Upper lobe of left lung (tissue), 6 donors: Measurements from ENCODE around the gene FBN2. TPM values are rescaled to one million over a fixed set of nuclear protein-coding genes. Genes with fewer than 3 reads are reported as not detected.

ENCODE experiments used
- ATAC-seq, 2 donors: fragments of 200-7000 bp; cut with Tn5 transposase; one replicate each; pipeline ENCODE4 v1.9.1; 2022; ENCODE audit warnings: mild to moderate bottlenecking in 2 of 2, moderate library complexity in 2 of 2; ENCODE audit not compliant: low FRiP score in 2 of 2
- DNase-seq, 2 donors: peaks; one replicate each; pipeline ENCODE4 v3.0.0-alpha.2; 2019 to 2020
- H3K27ac ChIP-seq, 4 donors: fragments of 200-600 bp; sonication (generic); one replicate each; pipeline ENCODE4 v1.5.1; 2016 to 2019
- H3K27me3 ChIP-seq, 4 donors: fragments of 200-600 bp; sonication (generic); one replicate each; pipeline ENCODE4 v1.5.1; 2017 to 2019
- H3K36me3 ChIP-seq, 4 donors: fragments of 200-600 bp; sonication (generic); one replicate each; pipeline ENCODE4 v1.5.1; 2016 to 2019
- H3K4me1 ChIP-seq, 4 donors: fragments of 200-600 bp; sonication (generic); one replicate each; pipeline ENCODE4 v1.5.1; 2018 to 2019
- H3K4me3 ChIP-seq, 4 donors: fragments of 200-600 bp; sonication (generic); one replicate each; pipeline ENCODE4 v1.5.1; 2017 to 2019; ENCODE audit warnings: mild to moderate bottlenecking in 2 of 4, moderate library complexity in 1 of 4
- H3K9me3 ChIP-seq, 4 donors: fragments of 200-600 bp; sonication (generic); one replicate each; pipeline ENCODE4 v1.5.1; 2018 to 2019
- EP300 ChIP-seq, 4 donors: sonication (generic); formaldehyde crosslinking; IDR thresholded peaks; one replicate each; pipeline ENCODE4 v1.5.1; 2017; ENCODE audit warnings: antibody characterized with exemption in 4 of 4, control low read depth in 2 of 4
- POLR2A ChIP-seq, 4 donors: fragments of 450-650 bp; IDR thresholded peaks; one replicate each; pipeline ENCODE4 v1.5.1; 2016 to 2017; ENCODE audit warnings: antibody characterized with exemption in 4 of 4, mild to moderate bottlenecking in 2 of 4
- POLR2AphosphoS5 ChIP-seq, 2 donors: sonication (generic); formaldehyde crosslinking; IDR thresholded peaks; one replicate each; pipeline ENCODE4 v1.5.1; 2017; ENCODE audit warnings: antibody characterized with exemption in 2 of 2
- WGBS, 2 donors: methylation state at CpG; one replicate each; pipeline ENCODE4 v1.1.5; 2017 to 2018; 5-methylcytosine and 5-hydroxymethylcytosine counted together
- total RNA-seq, 6 donors: library from RNA; depleted of rRNA in 4 of 6; stranded (reverse); fragments of >200 nt in 4 of 6; gene quantifications; one replicate each; pipeline versions ENCODE4 v1.1.0 to v1.2.1, GENCODE V29; 2016 to 2021
- TF ChIP-seq, protein P1 (sequence below), 6 experiments: fragments of 450-650 bp in 4 of 6; fragments of 200-600 bp in 2 of 6; sonication (generic) in 2 of 6; IDR thresholded peaks; one replicate each; pipeline ENCODE4 v1.5.1; 2016 to 2019; ENCODE audit warnings: antibody characterized with exemption in 6 of 6
- donor health status: DM: no; HTN: no; CAD: no; lungs with moderate emphysema.
- donor health status: DM: no; HTN: yes; CAD: no; lungs with severe emphysema.

The FBN2 gene
- total RNA-seq, 6 donors from 2014 or later, result under 0.01 to 1.7 (median 0.39) TPM

DNA sequence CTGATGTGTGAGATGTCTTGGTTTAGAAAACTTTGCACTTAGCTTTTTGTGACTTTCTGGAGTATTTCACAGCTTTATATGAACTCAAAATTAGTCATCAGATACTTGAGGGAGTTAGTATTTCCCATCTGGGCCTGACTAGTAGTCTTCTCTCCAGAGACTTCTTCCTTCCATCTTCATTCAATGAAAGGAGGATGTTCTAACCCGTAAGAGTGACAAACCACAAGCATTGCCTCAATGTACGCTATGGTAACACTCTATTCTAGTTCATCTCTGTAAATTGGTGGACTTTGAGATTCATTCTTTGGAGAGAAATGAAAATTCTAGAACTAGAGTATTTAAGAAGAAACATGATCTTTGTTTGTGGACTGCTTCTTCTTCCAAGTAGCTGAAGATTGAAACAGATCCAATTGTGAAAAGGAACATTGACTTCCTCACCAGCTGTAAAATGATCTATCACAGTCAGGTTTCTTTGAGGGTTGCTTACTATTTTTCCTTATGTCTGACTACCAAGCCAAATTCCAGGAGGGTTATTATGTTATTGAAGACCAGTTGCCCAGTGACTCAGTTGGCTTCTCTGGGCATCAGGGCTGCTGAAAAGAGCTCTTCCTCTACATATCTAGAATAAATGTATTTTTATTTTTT lies 296.9 kb downstream of the FBN2 start:
- 82 to 85% methylated on average over 2 of the region's 2 CpGs for WGBS, 2 donors
- Histone ChIP-seq H3K4me1 (no peaks in the 10 kb centered on the region), H3K27me3 (no peaks in the 10 kb centered on the region), H3K36me3 (no peaks in the 10 kb centered on the region), H3K27ac (no peak overlapping the region), H3K4me3 (no peak overlapping the region), H3K9me3 (no peaks in the 10 kb centered on the region)
- no peak for ATAC-seq
- no peak for TF ChIP-seq POLR2AphosphoS5 (IDR thresholded peaks at IDR 0.05)
- TF ChIP-seq, protein P1, sequence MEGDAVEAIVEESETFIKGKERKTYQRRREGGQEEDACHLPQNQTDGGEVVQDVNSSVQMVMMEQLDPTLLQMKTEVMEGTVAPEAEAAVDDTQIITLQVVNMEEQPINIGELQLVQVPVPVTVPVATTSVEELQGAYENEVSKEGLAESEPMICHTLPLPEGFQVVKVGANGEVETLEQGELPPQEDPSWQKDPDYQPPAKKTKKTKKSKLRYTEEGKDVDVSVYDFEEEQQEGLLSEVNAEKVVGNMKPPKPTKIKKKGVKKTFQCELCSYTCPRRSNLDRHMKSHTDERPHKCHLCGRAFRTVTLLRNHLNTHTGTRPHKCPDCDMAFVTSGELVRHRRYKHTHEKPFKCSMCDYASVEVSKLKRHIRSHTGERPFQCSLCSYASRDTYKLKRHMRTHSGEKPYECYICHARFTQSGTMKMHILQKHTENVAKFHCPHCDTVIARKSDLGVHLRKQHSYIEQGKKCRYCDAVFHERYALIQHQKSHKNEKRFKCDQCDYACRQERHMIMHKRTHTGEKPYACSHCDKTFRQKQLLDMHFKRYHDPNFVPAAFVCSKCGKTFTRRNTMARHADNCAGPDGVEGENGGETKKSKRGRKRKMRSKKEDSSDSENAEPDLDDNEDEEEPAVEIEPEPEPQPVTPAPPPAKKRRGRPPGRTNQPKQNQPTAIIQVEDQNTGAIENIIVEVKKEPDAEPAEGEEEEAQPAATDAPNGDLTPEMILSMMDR (IDR thresholded peaks at IDR 0.05), result no peak
- no peak for TF ChIP-seq POLR2A (IDR thresholded peaks at IDR 0.05)
- TF ChIP-seq EP300 (IDR thresholded peaks at IDR 0.05), result no peak
- no peak for DNase-seq

DNA sequence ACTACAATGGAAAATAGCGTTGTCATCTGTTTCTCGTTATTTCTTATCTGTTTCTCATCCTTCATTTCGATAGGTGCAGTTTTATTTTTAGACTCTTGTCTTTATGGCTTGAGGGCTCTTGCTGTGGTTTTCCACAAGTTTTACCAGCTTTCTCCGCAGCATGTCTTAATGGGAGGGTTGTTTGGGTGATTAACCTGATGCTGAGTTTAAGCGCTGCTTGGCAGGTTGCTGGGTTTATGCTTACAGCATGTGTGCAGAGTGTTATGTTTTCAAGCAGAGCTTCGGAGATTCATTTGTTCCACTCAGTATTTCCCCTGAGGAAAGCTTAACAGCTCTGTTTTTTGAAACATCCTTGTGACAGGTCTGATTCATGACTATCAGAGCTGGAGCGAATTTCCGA lies 300.5 kb downstream of the FBN2 start:
- DNase-seq, result no peak
- 66 to 71% methylated on average over 8 of the region's 8 CpGs for WGBS, 2 donors
- Histone ChIP-seq H3K27ac (no peak overlapping the region), H3K9me3 (no peaks in the 10 kb centered on the region), H3K4me1 (no peaks in the 10 kb centered on the region), H3K27me3 (no peaks in the 10 kb centered on the region), H3K4me3 (no peak overlapping the region), H3K36me3 (no peaks in the 10 kb centered on the region)
- TF ChIP-seq POLR2A (IDR thresholded peaks at IDR 0.05) (no peak), EP300 (IDR thresholded peaks at IDR 0.05) (no peak), POLR2AphosphoS5 (IDR thresholded peaks at IDR 0.05) (no peak)
- TF ChIP-seq, protein P1 (IDR thresholded peaks at IDR 0.05), result no peak
- ATAC-seq, result no peak

DNA sequence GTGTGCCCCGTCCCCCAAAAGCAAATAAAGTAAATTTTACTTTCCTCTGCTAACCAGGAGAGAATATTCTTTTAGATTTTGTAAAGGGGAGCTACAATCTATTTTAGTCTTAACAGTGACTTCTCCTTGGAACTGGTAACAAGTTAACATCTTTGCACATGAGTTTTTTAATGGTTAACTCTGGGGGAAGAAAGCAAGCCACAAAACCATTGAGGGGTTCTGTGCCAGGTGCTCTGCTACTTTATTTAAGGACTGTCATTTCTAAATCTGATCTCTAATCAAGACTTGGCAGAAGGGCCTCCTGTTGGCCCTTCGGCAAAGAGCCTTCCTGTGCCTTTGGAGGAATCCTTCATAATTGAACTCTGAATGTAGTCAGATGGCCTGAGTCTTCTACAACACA lies 301.0 kb downstream of the FBN2 start:
- ATAC-seq, result no peak
- 72 to 86% methylated on average over 2 of the region's 2 CpGs for WGBS, 2 donors
- no peak overlapping the region for H3K4me3 ChIP-seq
- no peak overlapping the region for H3K27ac ChIP-seq
- no peaks in the 10 kb centered on the region for H3K4me1 ChIP-seq
- no peaks in the 10 kb centered on the region for H3K9me3 ChIP-seq
- H3K36me3 ChIP-seq, result no peaks in the 10 kb centered on the region
- DNase-seq, result no peak
- TF ChIP-seq POLR2AphosphoS5 (IDR thresholded peaks at IDR 0.05) (no peak), EP300 (IDR thresholded peaks at IDR 0.05) (no peak), POLR2A (IDR thresholded peaks at IDR 0.05) (no peak)
- TF ChIP-seq, protein P1 (IDR thresholded peaks at IDR 0.05), result no peak
- H3K27me3 ChIP-seq, result no peaks in the 10 kb centered on the region

DNA sequence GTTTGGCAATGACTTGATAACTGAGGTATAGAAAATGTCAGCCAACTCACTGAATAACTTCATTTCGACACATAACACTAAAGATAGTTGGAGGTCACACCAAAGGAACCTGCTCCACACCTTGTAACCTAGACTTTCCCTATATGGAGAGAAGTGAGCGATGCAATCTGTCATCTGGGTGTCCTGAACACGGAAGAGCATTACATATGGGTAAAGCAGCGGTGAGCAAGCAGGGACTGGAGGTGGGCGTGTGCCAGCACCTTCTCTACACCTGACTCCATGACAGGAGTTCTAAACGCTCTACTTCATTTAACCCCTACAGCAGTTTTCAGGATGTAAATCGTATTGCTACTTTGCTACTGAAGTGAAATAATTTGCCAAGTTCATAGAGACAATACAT lies 301.7 kb downstream of the FBN2 start:
- Histone ChIP-seq H3K4me3 (no peak overlapping the region), H3K36me3 (no peaks in the 10 kb centered on the region), H3K4me1 (no peaks in the 10 kb centered on the region), H3K27ac (no peak overlapping the region), H3K27me3 (no peaks in the 10 kb centered on the region), H3K9me3 (no peaks in the 10 kb centered on the region)
- ATAC-seq, result no peak
- TF ChIP-seq EP300 (IDR thresholded peaks at IDR 0.05) (no peak), POLR2AphosphoS5 (IDR thresholded peaks at IDR 0.05) (no peak), POLR2A (IDR thresholded peaks at IDR 0.05) (no peak)
- TF ChIP-seq, protein P1 (IDR thresholded peaks at IDR 0.05), result no peak
- WGBS, 2 donors, result 83 to 87% methylated on average over 7 of the region's 7 CpGs
- DNase-seq, result no peak
